GM19455 (cell line): Measurements from ENCODE around the gene LRRC26.

Source experiments
- ATAC-seq: cut with Tn5 transposase; IDR thresholded peaks from one replicate; pipeline ENCODE4 v1.9.1; 2021; ENCODE audit not compliant: unreplicated experiment

The LRRC26 gene

GRCh38 chr9:137157618-137158415 lies 12.0 kb downstream of the LRRC26 start:
- no peak for ATAC-seq

DNA sequence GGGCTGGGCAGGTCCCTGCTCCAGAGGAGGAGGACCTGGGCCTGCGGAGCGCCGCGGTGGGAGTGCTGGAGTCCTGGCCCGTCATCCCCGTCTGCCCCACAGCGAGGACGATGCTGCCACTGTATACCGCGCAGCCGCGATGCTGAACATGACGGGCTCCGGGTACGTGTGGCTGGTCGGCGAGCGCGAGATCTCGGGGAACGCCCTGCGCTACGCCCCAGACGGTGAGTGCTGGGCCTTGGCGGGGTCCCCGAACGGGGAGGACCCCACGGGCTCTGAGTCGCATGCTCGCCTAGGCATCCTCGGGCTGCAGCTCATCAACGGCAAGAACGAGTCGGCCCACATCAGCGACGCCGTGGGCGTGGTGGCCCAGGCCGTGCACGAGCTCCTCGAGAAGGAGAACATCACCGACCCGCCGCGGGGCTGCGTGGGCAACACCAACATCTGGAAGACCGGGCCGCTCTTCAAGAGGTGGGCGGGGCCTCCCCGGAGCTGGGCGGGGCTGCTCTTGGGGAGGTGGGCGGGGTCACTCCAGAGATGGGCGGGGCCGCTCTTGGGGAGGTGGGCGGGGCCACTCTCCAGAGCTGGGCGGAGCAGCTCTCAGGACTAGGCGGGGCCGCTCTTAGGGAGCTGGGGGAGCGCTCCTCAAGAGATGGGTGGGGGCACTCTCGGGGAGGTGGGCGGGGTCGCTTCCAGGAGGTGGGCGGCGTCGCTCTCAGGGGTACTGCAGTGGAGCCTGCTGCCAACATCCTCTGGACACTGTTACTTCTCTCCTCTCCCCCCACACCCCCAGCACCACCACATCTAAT lies 13.1 kb downstream of the LRRC26 start:
- ATAC-seq: no peak

- ATAC-seq: no peak
Measured at GRCh38 chr9:137152844-137153405, 16.9 kb downstream of the LRRC26 start.

DNA sequence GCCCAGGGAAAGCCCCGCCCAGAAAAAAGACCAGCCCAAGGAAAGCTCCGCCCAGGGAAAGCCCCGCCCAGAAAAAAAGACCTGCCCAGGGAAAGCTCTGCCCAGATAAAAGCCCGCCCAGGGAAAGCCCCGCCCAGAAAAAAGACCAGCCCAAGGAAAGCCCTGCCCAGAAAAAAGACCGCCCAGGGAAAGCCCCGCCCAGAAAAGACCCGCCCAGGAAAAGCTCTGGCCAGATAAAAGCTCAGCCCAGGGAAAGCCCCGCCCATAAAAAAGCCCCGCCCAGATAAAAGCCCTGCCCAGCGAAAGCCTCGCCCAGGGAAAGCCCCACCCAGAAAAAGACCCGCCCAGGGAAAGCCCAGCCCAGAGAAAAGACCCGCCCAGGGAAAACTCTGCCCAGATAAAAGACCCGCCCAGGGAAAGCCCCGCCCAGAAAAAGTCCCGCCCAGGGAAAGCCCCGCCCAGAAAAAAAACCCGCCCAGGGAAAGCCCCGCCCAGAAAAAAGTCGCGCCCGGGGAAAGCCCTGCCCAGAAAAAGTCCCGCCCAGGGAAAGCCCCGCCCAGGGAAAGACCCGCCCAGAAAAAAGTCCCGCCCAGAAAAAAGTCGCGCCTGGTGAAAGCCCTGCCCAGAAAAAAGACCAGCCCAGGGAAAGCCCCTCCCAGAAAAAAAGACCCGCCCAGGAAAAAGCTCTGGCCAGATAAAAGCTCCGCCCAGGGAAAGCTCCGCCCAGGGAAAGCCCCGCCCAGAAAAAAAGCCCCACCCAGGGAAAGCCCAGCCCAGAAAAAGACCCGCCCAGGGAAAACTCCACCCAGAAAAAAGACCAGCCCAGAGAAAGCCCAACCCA lies 19.0 kb downstream of the LRRC26 start:
- no peak for ATAC-seq

DNA sequence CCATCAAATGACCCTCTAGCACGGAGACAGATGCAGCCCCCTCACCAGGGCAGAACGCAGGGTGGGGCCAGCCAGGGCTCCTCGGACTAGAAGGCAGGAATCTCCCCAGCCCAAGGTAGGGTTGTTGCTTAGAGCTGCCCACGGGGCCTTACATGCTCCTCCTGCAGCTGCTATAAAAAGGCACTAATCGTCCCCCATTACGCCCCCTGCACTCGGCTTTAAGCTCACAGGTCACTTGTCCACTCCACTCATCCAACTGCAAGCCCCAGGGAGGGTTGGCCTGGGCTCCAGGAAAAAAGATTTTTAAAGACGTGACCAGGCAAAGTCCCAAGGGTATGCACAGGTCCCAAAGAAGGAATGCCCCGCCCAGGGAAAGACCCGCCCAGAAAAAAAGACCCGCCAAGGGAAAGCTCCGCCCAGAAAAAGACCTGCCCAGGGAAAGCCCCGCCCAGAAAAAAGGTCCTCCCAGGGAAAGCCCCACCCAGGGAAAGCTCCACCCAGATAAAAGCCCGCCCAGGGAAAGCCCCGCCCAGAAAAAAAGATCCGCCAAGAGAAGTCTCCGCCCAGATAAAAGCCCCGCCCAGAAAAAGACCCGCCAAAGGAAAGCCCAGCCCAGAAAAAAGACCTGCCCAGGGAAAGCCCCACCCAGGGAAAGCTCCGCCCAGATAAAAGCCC lies 19.8 kb downstream of the LRRC26 start:
- ATAC-seq: no peak

- no peak for ATAC-seq
Measured at GRCh38 chr9:137149363-137149762, 20.5 kb downstream of the LRRC26 start.

DNA sequence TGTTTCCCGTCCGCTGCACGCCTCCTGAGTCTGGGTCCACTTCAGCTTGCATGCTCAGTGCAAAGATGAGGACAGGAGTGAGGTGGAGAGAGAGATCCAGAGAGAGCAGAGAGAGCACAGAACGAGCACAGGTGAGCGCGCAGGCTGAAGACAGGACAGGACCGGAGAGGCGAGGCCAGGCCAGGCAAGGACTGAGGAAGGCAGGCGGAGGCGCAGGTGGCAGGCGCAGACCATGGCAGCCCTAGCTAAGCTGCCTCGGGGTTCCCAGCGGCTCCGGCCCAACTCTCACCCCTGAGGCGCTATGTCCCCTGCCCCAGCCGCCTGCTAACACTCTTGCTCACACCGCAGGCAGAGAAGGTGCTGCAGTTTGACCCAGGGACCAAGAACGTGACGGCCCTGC lies 21.2 kb downstream of the LRRC26 start:
- no peak for ATAC-seq

DNA sequence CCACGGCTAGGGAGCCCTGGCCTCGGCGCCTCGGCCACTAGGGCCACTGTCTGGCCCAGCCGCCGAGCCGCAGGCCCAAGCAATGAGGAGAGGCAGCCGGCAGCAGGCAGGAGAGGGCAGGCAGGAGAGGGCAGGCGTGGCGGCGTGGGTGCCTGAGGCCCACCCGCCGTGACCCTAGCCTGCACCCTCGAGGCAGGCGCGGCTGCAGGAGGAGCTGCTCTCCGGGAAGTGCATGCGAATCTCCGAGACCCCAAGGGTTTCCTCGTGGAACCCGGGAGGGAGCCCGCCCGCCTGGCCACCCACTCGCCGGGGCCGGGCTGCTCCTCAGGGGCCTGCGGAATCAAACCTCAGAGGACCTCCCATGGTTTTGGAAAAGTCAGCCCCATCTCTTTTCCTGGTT lies 21.6 kb downstream of the LRRC26 start:
- ATAC-seq: no peak

- no peak for ATAC-seq
Measured at GRCh38 chr9:137147793-137148160, 22.1 kb downstream of the LRRC26 start.

DNA sequence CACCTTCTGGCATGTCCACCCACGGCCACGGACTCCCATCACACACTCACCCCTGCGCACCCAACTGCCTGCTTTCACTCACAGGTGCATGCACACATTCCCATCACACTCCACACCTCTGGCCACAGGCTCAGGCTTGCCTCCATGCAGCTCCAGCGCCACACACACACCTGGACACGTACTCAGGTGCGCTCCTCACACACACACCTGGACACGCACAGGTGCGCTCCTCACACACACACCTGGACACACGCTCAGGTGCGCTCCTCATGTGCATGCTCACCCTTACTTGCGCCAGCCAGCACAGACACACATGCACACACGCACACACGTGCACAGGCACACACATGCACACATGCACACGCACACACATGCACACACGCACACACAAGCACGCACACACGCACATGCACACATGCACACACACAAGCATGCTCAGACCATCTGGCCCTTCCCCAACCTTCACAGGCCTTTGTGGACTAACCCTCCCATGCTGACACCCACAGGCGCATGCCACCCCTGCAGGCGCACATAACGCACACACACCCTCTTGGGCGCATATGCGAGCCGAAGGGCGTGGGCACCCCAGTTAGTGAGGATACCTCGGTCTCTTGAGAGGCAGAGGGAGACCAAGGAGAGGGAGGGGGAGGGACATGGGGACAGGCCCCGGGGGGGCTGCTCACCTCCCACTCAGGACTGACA lies 22.6 kb downstream of the LRRC26 start:
- no peak for ATAC-seq

DNA sequence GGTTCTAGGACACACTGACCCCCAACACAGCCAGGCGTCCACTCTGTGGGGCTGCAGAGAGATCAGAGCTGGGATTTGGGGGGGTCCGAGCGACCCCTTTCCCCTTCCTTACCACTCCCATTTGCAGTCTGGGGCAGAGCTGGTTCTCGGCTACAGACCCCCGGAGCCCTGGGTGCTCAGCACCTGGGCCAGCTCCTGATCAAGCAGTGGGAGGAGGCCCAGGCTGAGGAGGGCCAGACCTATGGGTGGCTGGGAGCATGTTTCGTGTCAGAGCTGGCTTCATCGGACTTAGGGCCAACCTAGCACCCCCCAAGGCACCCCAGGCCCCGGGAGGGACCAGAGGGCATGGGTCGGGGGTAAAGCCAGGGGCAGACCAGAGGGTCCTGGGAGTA lies 23.3 kb downstream of the LRRC26 start:
- ATAC-seq: no peak

DNA sequence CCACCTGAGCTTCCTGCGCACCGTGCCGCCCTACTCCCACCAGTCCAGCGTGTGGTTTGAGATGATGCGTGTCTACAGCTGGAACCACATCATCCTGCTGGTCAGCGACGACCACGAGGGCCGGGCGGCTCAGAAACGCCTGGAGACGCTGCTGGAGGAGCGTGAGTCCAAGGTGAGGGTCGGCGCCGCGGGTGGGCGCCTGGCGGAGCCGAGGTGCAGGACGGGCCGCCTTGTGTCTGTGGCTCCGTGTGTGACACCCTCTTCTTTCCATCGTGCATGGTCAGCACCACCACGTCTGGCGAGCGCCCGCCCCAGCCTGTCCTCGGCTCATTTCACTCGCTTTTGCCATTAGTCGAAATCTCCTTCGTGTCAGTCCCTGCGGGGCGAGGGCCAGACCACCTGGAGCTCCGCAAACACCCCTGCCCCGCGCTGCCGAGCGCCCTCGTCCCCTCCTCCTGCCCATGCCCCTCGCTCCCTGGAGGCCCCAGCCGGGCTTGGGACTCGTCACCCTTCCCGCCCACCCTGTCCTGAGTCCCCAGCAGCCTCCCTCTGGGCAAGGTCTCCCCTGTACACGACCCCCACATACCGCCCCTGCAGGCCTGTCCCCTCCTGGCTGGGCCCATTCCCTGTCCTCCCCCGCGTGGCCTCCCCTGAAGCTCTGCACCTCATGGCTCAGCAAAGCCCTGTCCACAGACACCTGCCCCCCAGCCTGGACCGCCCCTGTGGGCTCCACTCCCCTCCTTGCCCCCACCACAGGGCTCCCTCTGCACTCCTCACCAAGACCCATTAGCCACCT lies 23.9 kb downstream of the LRRC26 start:
- ATAC-seq: no peak

GRCh38 chr9:137143459-137143858 lies 26.4 kb downstream of the LRRC26 start:
- ATAC-seq: no peak

DNA sequence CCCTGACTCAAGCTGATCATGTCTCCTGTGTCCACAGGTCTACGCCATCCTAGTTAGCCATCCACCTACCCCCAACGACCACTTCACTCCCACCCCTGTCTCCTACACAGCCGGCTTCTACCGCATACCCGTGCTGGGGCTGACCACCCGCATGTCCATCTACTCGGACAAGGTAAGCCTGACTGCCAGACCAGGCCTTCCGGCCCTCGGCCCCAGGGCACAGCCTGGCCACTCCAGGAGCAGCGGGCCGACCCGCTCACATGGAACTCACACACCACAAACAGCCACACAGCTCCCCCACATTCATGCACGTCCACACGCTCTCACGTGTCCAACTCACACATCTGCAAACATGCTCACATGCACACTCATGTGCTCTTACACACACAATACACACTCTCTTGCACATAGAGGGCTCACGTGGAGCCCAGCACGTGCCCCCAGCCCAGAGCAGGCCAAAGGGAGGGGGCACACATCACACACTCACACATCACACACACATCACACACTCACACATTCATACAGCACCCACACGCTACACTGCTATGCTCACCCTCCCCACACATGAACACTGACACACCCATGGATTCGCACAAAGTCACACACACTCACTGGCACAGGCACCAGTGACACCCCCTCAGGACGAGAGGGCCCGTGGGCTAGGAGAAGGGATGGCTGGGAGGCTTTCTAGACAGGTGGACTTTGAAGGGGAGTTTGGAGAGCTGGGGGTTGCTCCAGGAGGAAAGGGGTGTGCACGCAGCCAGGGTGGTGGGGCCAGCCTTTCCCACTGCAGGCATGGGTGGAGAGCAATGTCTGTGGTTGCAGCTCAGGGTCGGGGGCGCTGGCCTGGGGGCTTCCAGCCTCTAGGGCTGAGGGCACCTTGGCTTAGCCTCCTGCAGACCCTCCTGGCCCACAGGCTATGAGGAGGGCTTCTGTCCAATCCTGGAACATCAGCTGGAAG lies 27.6 kb downstream of the LRRC26 start:
- ATAC-seq: no peak

- ATAC-seq: no peak
Measured at GRCh38 chr9:137141050-137141810, 28.6 kb downstream of the LRRC26 start.

- ATAC-seq: no peak
Measured at GRCh38 chr9:137140151-137141012, 29.5 kb downstream of the LRRC26 start.
